Measurements from ENCODE around the gene SPRYD3. TPM values are rescaled to one million over a fixed set of nuclear protein-coding genes. Genes with fewer than 3 reads are reported as not detected.

The SPRYD3 gene
- total RNA-seq, 2 donors from 2014 or later = 56.5 to 60.3 TPM

- no peaks in the 10 kb centered on the region for H3K9me3 Mint-ChIP-seq
- DNase-seq (ENCODE audit: low spot score) = no peak
- H3K4me1 Mint-ChIP-seq (ENCODE audit: low read depth in 2 of 2) = peaks cover 10 to 16% of the 10 kb centered on the region in 2 donors
- no peaks in the 10 kb centered on the region for H3K36me3 Mint-ChIP-seq
- peak in 1 of 2 donors; percentile 25 for ATAC-seq
- H3K4me3 Mint-ChIP-seq = no peak overlapping the region
- no peaks in the 10 kb centered on the region for H3K27me3 Mint-ChIP-seq
- H3K27ac Mint-ChIP-seq = peak overlapping the region in 1 of 2 donors; percentile 1
Observed at GRCh38 chr12:53067074-53067992, 11.9 kb downstream of the SPRYD3 start.

GRCh38 chr12:53065975-53066931, 12.9 kb downstream of the SPRYD3 start:
- H3K4me1 Mint-ChIP-seq (ENCODE audit: low read depth in 2 of 2) = peaks cover 6 to 10% of the 10 kb centered on the region in 2 donors
- H3K27ac Mint-ChIP-seq = peak overlapping the region in 1 of 2 donors; percentile 14
- no peaks in the 10 kb centered on the region for H3K36me3 Mint-ChIP-seq
- ATAC-seq (peak; percentile 49 to 63), DNase-seq (ENCODE audit: low spot score) (no peak)
- no peaks in the 10 kb centered on the region for H3K9me3 Mint-ChIP-seq
- H3K27me3 Mint-ChIP-seq = no peaks in the 10 kb centered on the region
- H3K4me3 Mint-ChIP-seq = no peak overlapping the region

GRCh38 chr12:53065470-53065869, 13.7 kb downstream of the SPRYD3 start:
- Mint-ChIP-seq H3K9me3 (no peaks in the 10 kb centered on the region), H3K4me1 (ENCODE audit: low read depth in 2 of 2) (peaks cover 6% of the 10 kb centered on the region in 2 donors), H3K4me3 (no peak overlapping the region), H3K27ac (no peak overlapping the region), H3K27me3 (no peaks in the 10 kb centered on the region), H3K36me3 (no peaks in the 10 kb centered on the region)
- ATAC-seq = no peak
- DNase-seq (ENCODE audit: low spot score) = no peak

- DNase-seq (ENCODE audit: low spot score) (no peak), ATAC-seq (no peak)
- Mint-ChIP-seq H3K4me1 (ENCODE audit: low read depth in 2 of 2) (peaks cover 6 to 8% of the 10 kb centered on the region in 2 donors), H3K4me3 (no peak overlapping the region), H3K27ac (no peak overlapping the region), H3K9me3 (no peaks in the 10 kb centered on the region), H3K36me3 (no peaks in the 10 kb centered on the region), H3K27me3 (no peaks in the 10 kb centered on the region)
Observed at GRCh38 chr12:53064613-53065436, 14.4 kb downstream of the SPRYD3 start.

- Mint-ChIP-seq H3K4me3 (no peak overlapping the region), H3K9me3 (no peaks in the 10 kb centered on the region), H3K4me1 (ENCODE audit: low read depth in 2 of 2) (peaks cover 6 to 8% of the 10 kb centered on the region in 2 donors), H3K36me3 (no peaks in the 10 kb centered on the region), H3K27me3 (no peaks in the 10 kb centered on the region), H3K27ac (no peak overlapping the region)
- no peak for ATAC-seq
- no peak for DNase-seq (ENCODE audit: low spot score)
Observed at GRCh38 chr12:53063708-53064612, 15.2 kb downstream of the SPRYD3 start.

GRCh38 chr12:53062977-53063707, 16.0 kb downstream of the SPRYD3 start:
- Mint-ChIP-seq H3K27me3 (no peaks in the 10 kb centered on the region), H3K4me1 (ENCODE audit: low read depth in 2 of 2) (peaks cover 6 to 8% of the 10 kb centered on the region in 2 donors), H3K9me3 (no peaks in the 10 kb centered on the region), H3K36me3 (no peaks in the 10 kb centered on the region), H3K27ac (no peak overlapping the region), H3K4me3 (no peak overlapping the region)
- ATAC-seq (no peak), DNase-seq (ENCODE audit: low spot score) (no peak)

GRCh38 chr12:53062011-53062961, 16.9 kb downstream of the SPRYD3 start:
- Mint-ChIP-seq H3K27me3 (no peaks in the 10 kb centered on the region), H3K4me1 (ENCODE audit: low read depth in 2 of 2) (peaks cover 6 to 8% of the 10 kb centered on the region in 2 donors), H3K36me3 (no peaks in the 10 kb centered on the region), H3K27ac (no peak overlapping the region), H3K9me3 (no peaks in the 10 kb centered on the region), H3K4me3 (no peak overlapping the region)
- peak; percentile 32 for DNase-seq (ENCODE audit: low spot score)
- ATAC-seq = no peak

- no peak overlapping the region for H3K27ac Mint-ChIP-seq
- no peaks in the 10 kb centered on the region for H3K27me3 Mint-ChIP-seq
- DNase-seq (ENCODE audit: low spot score) (no peak), ATAC-seq (no peak)
- H3K4me1 Mint-ChIP-seq (ENCODE audit: low read depth in 2 of 2) = peaks cover 6 to 10% of the 10 kb centered on the region in 2 donors
- H3K4me3 Mint-ChIP-seq = no peak overlapping the region
- H3K9me3 Mint-ChIP-seq = no peaks in the 10 kb centered on the region
- no peaks in the 10 kb centered on the region for H3K36me3 Mint-ChIP-seq
Observed at GRCh38 chr12:53061404-53062010, 17.7 kb downstream of the SPRYD3 start.

- H3K9me3 Mint-ChIP-seq = no peaks in the 10 kb centered on the region
- H3K36me3 Mint-ChIP-seq = no peaks in the 10 kb centered on the region
- DNase-seq (ENCODE audit: low spot score) (no peak), ATAC-seq (no peak)
- no peak overlapping the region for H3K27ac Mint-ChIP-seq
- peaks cover under 1 to 7% of the 10 kb centered on the region in 2 donors for H3K4me1 Mint-ChIP-seq (ENCODE audit: low read depth in 2 of 2)
- H3K27me3 Mint-ChIP-seq = no peaks in the 10 kb centered on the region
- H3K4me3 Mint-ChIP-seq = no peak overlapping the region
Observed at GRCh38 chr12:53060721-53061276, 18.4 kb downstream of the SPRYD3 start.

- Mint-ChIP-seq H3K36me3 (no peaks in the 10 kb centered on the region), H3K27me3 (no peaks in the 10 kb centered on the region), H3K9me3 (no peaks in the 10 kb centered on the region), H3K27ac (no peak overlapping the region), H3K4me1 (ENCODE audit: low read depth in 2 of 2) (peaks cover 5 to 12% of the 10 kb centered on the region in 2 donors), H3K4me3 (no peak overlapping the region)
- DNase-seq (ENCODE audit: low spot score) (no peak), ATAC-seq (no peak)
Observed at GRCh38 chr12:53060064-53060720, 19.0 kb downstream of the SPRYD3 start.
